BJ (cell line): Measurements from ENCODE around the gene RPAP2. TPM values are rescaled to one million over a fixed set of nuclear protein-coding genes. Genes with fewer than 3 reads are reported as not detected.
"Not testable (repeated sequence)": the region's sequence is repeated elsewhere in the genome, so short reads cannot be mapped to it uniquely, and the experiment has no call there.

ENCODE experiments used
- CTCF ChIA-PET: fragments of 350-600 bp; formaldehyde crosslinking; extraction: SDS; loops from one replicate; lab custom pipeline; 2021; ENCODE audit warnings: antibody characterized with exemption, inconsistent platforms; lab: Yijun Ruan, JAX
- POLR2A ChIA-PET: fragments of 300-600 bp; sonication (Branson Sonifier 250); formaldehyde crosslinking; extraction: SDS; loops from one replicate; lab custom pipeline; 2021; ENCODE audit warnings: antibody characterized with exemption; lab: Charles Lee
- DNase-seq: peaks from one replicate; pipeline ENCODE4 v3.0.0-alpha.2; 2011; ENCODE audit warnings: low read depth
- H3K27me3 ChIP-seq: 2 replicates; pipeline ENCODE4 v1.6.0; 2011; ENCODE audit warnings: low read length; ENCODE audit not compliant: control insufficient read depth, insufficient read depth
- H3K36me3 ChIP-seq: 2 replicates; pipeline ENCODE4 v1.5.1; 2011; ENCODE audit warnings: low read length; ENCODE audit not compliant: control insufficient read depth, insufficient read depth
- H3K4me3 ChIP-seq: 2 replicates; pipeline ENCODE4 v1.5.1; 2011; ENCODE audit warnings: low read depth, mild to moderate bottlenecking, control low read depth, low read length
- CTCF ChIP-seq: IDR thresholded peaks from 2 replicates; pipeline ENCODE4 v1.5.1; 2011; ENCODE audit warnings: low read depth, mild to moderate bottlenecking, control low read depth, inconsistent platforms, low read length, moderate library complexity; ENCODE audit not compliant: insufficient read depth
- polyA plus RNA-seq: library from polyadenylated mRNA; depleted of rRNA; stranded (reverse); fragments of >200 nt; gene quantifications from 2 replicates; pipeline ENCODE4 v1.2.3, GENCODE V29; 2011

Gene RPAP2
- polyA plus RNA-seq, 1 experiment = 4.0 TPM

DNA sequence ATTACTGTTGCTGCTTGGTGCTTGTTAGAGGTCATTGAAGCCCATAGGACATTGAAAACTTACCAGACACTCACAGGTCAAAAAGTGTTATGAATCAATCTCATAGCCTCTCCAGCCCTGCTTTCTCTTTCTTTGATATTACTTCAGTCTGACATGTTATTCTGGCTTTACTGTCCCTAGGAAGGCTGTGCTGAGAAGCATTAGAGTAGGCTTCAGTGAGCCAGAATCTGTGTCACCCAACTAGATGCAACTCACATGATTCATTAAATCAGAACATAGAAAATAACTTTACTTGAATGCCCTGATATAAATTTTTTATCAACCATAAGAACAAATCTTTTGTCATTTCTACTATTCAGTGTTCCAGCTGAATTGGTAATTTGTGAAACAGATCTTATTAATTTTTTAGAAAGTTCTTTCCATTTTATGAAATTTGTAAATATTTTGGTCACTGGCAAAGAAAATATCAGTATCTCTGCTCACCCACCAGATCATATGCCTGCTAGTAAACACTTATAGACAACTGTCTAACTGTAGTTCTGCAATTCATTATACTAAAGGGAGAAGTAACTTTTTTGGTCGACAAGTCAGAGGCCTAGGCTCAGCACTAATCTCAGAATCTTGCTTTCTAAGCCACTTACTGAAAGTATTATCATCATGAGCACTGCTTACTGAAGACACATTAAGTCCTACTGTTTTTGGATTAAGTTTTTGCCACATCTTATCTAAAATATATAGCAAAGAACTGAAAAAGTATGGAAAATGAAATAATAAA, 48.2 kb downstream of the RPAP2 start:
- no peak for TF ChIP-seq CTCF
- CTCF ChIA-PET = interaction anchor here (1.6 kb wide), 1 partner anchor 24 kb away, joined by 3 read pairs; no protein-coding TSS in a partner anchor

GRCh38 chr1:92352856-92353255, 54.0 kb downstream of the RPAP2 start:
- no peak overlapping the region for H3K4me3 ChIP-seq
- ChIA-PET POLR2A (no interaction called here), CTCF (no interaction called here)
- TF ChIP-seq CTCF = no peak
- H3K36me3 ChIP-seq = no peaks in the 10 kb centered on the region
- no peaks in the 10 kb centered on the region for H3K27me3 ChIP-seq
- DNase-seq = no peak

More for the DNA sequence above, 48.2 kb downstream of the RPAP2 start:
- no peaks in the 10 kb centered on the region for H3K27me3 ChIP-seq
- DNase-seq = no peak
- POLR2A ChIA-PET = no interaction called here
- no peaks in the 10 kb centered on the region; the same call in 1 of the 2 replicates for H3K36me3 ChIP-seq
- H3K4me3 ChIP-seq = no peak overlapping the region

GRCh38 chr1:92354259-92354658, 55.4 kb downstream of the RPAP2 start:
- DNase-seq = no peak
- CTCF ChIA-PET = interaction anchor here (0.5 kb wide), 1 partner anchor 311 kb away, joined by 3 read pairs; no protein-coding TSS in a partner anchor
- POLR2A ChIA-PET = no interaction called here
- H3K36me3 ChIP-seq = no peaks in the 10 kb centered on the region
- no peak overlapping the region for H3K4me3 ChIP-seq
- no peak for TF ChIP-seq CTCF
- no peaks in the 10 kb centered on the region for H3K27me3 ChIP-seq

GRCh38 chr1:92356956-92357355, 58.1 kb downstream of the RPAP2 start:
- CTCF ChIA-PET = no interaction called here
- POLR2A ChIA-PET = no interaction called here
- peak; percentile 28 for DNase-seq
- no peak for TF ChIP-seq CTCF
- H3K4me3 ChIP-seq = no peak overlapping the region
- no peaks in the 10 kb centered on the region for H3K27me3 ChIP-seq
- H3K36me3 ChIP-seq = no peaks in the 10 kb centered on the region

- DNase-seq, H3K27me3 ChIP-seq, H3K36me3 ChIP-seq, H3K4me3 ChIP-seq, CTCF ChIA-PET: not testable (repeated sequence)
- POLR2A ChIA-PET = interaction anchor here (0.7 kb wide), 1 partner anchor 219 kb away, joined by 3 read pairs; no protein-coding TSS in a partner anchor
Measured at GRCh38 chr1:92359382-92359781, 60.5 kb downstream of the RPAP2 start.
